Measurements from ENCODE around the gene EGLN1.

- TF ChIP-seq CTCF (IDR thresholded peaks at IDR 0.05; ENCODE audit: control extremely low read depth in 1 of 3, insufficient read depth in 1 of 3, low read depth in 1 of 3, low read length in 3 of 3): no peak
- no peak for TF ChIP-seq POLR2A (IDR thresholded peaks at IDR 0.05; ENCODE audit: control extremely low read depth in 1 of 2, low read depth in 2 of 2, low read length in 2 of 2)
- no peak for TF ChIP-seq POLR2AphosphoS5 (IDR thresholded peaks at IDR 0.05; ENCODE audit: low read depth, low read length)
- TF ChIP-seq SP1 (IDR thresholded peaks at IDR 0.05; ENCODE audit: low read depth, low read length): no peak
- TF ChIP-seq PHF8 (conservative IDR thresholded peaks at IDR 0.05; ENCODE audit: low read depth, low read length): no peak
- TF ChIP-seq SP4 (IDR thresholded peaks at IDR 0.05; ENCODE audit: low read length): no peak
- no peak for TF ChIP-seq EZH2 (IDR thresholded peaks at IDR 0.05; ENCODE audit: low read depth, low read length, severe bottlenecking)
- no peak for TF ChIP-seq EP300 (IDR thresholded peaks at IDR 0.05; ENCODE audit: borderline replicate concordance in 1 of 2, low read depth in 2 of 2, low read length in 2 of 2)
- no peak for TF ChIP-seq SIN3A (conservative IDR thresholded peaks at IDR 0.05 in 1 of 2, IDR thresholded peaks at IDR 0.05 in 1 of 2; ENCODE audit: low read depth in 1 of 2, low read length in 2 of 2)
- TF ChIP-seq GABPA (IDR thresholded peaks at IDR 0.05; ENCODE audit: borderline replicate concordance, insufficient read depth, low read length): no peak
- no peak for TF ChIP-seq CHD2 (IDR thresholded peaks at IDR 0.05; ENCODE audit: low read length)
- TF ChIP-seq CBX8 (IDR thresholded peaks at IDR 0.05; ENCODE audit: borderline replicate concordance, low read depth, low read length): no peak
- TF ChIP-seq USF2 (IDR thresholded peaks at IDR 0.05; ENCODE audit: low read length): no peak
Observed at GRCh38 chr1:231319080-231319479, 103.0 kb downstream of the EGLN1 start.

Measured in H1 (cell line).